Neural progenitor cell (in vitro differentiated cells): Measurements from ENCODE around the gene CHRNB4.

Experiments
- CTCF ChIP-seq: fragments of 200-600 bp; sonication (generic); IDR thresholded peaks from 2 replicates; pipeline ENCODE4 v1.5.1; 2017; ENCODE audit warnings: antibody characterized with exemption, mild to moderate bottlenecking
- EZH2 ChIP-seq: fragments of 200-600 bp; sonication (generic); IDR thresholded peaks from 2 replicates; pipeline ENCODE4 v1.6.1; 2017; ENCODE audit warnings: antibody characterized with exemption, mild to moderate bottlenecking, moderate library complexity
- EZH2phosphoT487 ChIP-seq: fragments of 200-600 bp; sonication (generic); IDR thresholded peaks from 2 replicates; pipeline ENCODE4 v1.6.1; 2017; ENCODE audit warnings: antibody characterized with exemption

GRCh38 chr15:78624651-78625590, 16.1 kb downstream of the CHRNB4 start:
- TF ChIP-seq CTCF (no peak), EZH2phosphoT487 (no peak), EZH2 (no peak)
